GM12878 (cell line): ENCODE data around the gene FERMT3.

Experiments
- ATF2 ChIP-seq: IDR thresholded peaks from 2 replicates; pipeline ENCODE4 v1.6.1; 2012; ENCODE audit warnings: low read length, inconsistent platforms
- CEBPB ChIP-seq, 2 experiments: fragments of 150-350 bp in 1 of 2; IDR thresholded peaks; 2 replicates each; pipeline ENCODE4 v1.6.1; 2012 to 2014; ENCODE audit warnings: low read depth in 2 of 2, low read length in 2 of 2, borderline replicate concordance in 1 of 2, inconsistent platforms in 1 of 2
- CHD2 ChIP-seq: IDR thresholded peaks from 2 replicates; pipeline ENCODE4 v1.6.1; 2011; ENCODE audit warnings: low read depth, low read length, improper control_type of control experiment, borderline replicate concordance
- CTCF ChIP-seq, 3 experiments: IDR thresholded peaks in 2 of 3; conservative IDR thresholded peaks in 1 of 3; 2 replicates each; pipeline ENCODE4 v1.5.1; 2011; ENCODE audit warnings: low read depth in 3 of 3, low read length in 3 of 3, mild to moderate bottlenecking in 3 of 3, control low read depth in 2 of 3, moderate library complexity in 2 of 3, inconsistent platforms in 1 of 3, mixed read lengths in 1 of 3; ENCODE audit not compliant: control insufficient read depth in 2 of 3, insufficient read depth in 1 of 3; ENCODE audit errors: extremely low read depth in 1 of 3
- EGR1 ChIP-seq, 2 experiments: IDR thresholded peaks; 1 replicate in 1 of 2; 2 replicates in 1 of 2; pipeline ENCODE4 v1.6.1; 2011 to 2012; ENCODE audit warnings: low read depth in 2 of 2, low read length in 2 of 2, borderline replicate concordance in 1 of 2, mild to moderate bottlenecking in 1 of 2, moderate library complexity in 1 of 2
- ESRRA ChIP-seq: IDR thresholded peaks from 2 replicates; pipeline ENCODE4 v1.6.1; 2012; ENCODE audit warnings: mild to moderate bottlenecking, low read length, improper control_type of control experiment
- FOS ChIP-seq: IDR thresholded peaks from 3 replicates; pipeline ENCODE4 v1.6.1; 2011; ENCODE audit warnings: borderline replicate concordance; ENCODE audit not compliant: insufficient read length; ENCODE audit errors: extremely low read depth
- HDAC2 ChIP-seq: fragments of 200-600 bp; sonication (generic); IDR thresholded peaks from 2 replicates; pipeline ENCODE4 v1.6.1; 2017
- KDM1A ChIP-seq: fragments of 200-600 bp; sonication (generic); IDR thresholded peaks from 2 replicates; pipeline ENCODE4 v1.6.1; 2016; ENCODE audit warnings: borderline replicate concordance
- MAX ChIP-seq: IDR thresholded peaks from 2 replicates; pipeline ENCODE4 v1.6.1; 2012; ENCODE audit warnings: low read depth, low read length, improper control_type of control experiment
- MEF2A ChIP-seq: IDR thresholded peaks from 2 replicates; pipeline ENCODE4 v1.6.1; 2011; ENCODE audit warnings: low read depth, mild to moderate bottlenecking, low read length, moderate library complexity; ENCODE audit not compliant: insufficient read depth
- POLR2A ChIP-seq: IDR thresholded peaks from 2 replicates; pipeline ENCODE4 v1.6.1; 2011; ENCODE audit warnings: low read depth, mild to moderate bottlenecking, low read length
- TAF1 ChIP-seq: IDR thresholded peaks from 2 replicates; pipeline ENCODE4 v1.6.1; 2011; ENCODE audit warnings: mild to moderate bottlenecking, low read depth, low read length, borderline replicate concordance
- ZZZ3 ChIP-seq: IDR thresholded peaks from 2 replicates; pipeline ENCODE4 v1.6.1; 2011; ENCODE audit warnings: low read depth; ENCODE audit not compliant: control insufficient read depth, insufficient read length

- TF ChIP-seq EGR1 (IDR thresholded peaks at IDR 0.05; ENCODE audit: borderline replicate concordance in 1 of 2, low read depth in 2 of 2, low read length in 2 of 2) (no peak), CHD2 (no peak), FOS (no peak), HDAC2 (no peak), CTCF (IDR thresholded peaks at IDR 0.05 in 2 of 3, conservative IDR thresholded peaks at IDR 0.05 in 1 of 3; ENCODE audit: control insufficient read depth in 2 of 3, extremely low read depth in 1 of 3, insufficient read depth in 1 of 3, low read depth in 3 of 3, low read length in 3 of 3) (no peak), ESRRA (no peak), KDM1A (no peak), MEF2A (no peak), MAX (no peak), ATF2 (no peak), POLR2A (no peak), CEBPB (IDR thresholded peaks at IDR 0.05; ENCODE audit: borderline replicate concordance in 1 of 2, low read depth in 2 of 2, low read length in 2 of 2) (no peak), TAF1 (no peak), ZZZ3 (no peak)
Observed at GRCh38 chr11:64264371-64264852, 57.9 kb downstream of the FERMT3 start.
